Heart right ventricle (tissue), 16 donors: Measurements from ENCODE around the gene LCP1. TPM values are rescaled to one million over a fixed set of nuclear protein-coding genes. Genes with fewer than 3 reads are reported as not detected.
A peak's percentile ranks its signal among the peaks of the same experiment; 100 is the strongest.

Experiments used
- ATAC-seq, 8 donors: fragments of 200-7000 bp; cut with Tn5 transposase; one replicate each; pipeline ENCODE4 v1.9.1; 2020; ENCODE audit warnings: mild to moderate bottlenecking in 8 of 8, moderate library complexity in 8 of 8, moderate number of reproducible peaks in 1 of 8
- DNase-seq, 2 donors: peaks; one replicate each; pipeline ENCODE4 v3.0.0-alpha.2; 2020
- H3K27ac ChIP-seq, 10 donors: fragments of 200-600 bp; sonication (generic) in 2 of 10; one replicate each; pipeline versions ENCODE4 v1.5.0 to v1.8.0; 2020 to 2022; ENCODE audit warnings: mild to moderate bottlenecking in 3 of 10
- H3K27me3 ChIP-seq, 7 donors: fragments of 200-600 bp; one replicate each; pipeline ENCODE4 v1.8.0; 2021 to 2022; ENCODE audit warnings: mild to moderate bottlenecking in 2 of 7
- H3K36me3 ChIP-seq, 9 donors: fragments of 200-600 bp; sonication (generic) in 1 of 9; one replicate each; pipeline versions ENCODE4 v1.5.0 to v1.8.0; 2020 to 2022; ENCODE audit warnings: mild to moderate bottlenecking in 2 of 9
- H3K4me1 ChIP-seq, 9 donors: fragments of 200-600 bp; sonication (generic) in 1 of 9; one replicate each; pipeline versions ENCODE4 v1.5.0 to v1.8.0; 2020 to 2022; ENCODE audit warnings: mild to moderate bottlenecking in 4 of 9
- H3K4me3 ChIP-seq, 10 donors: fragments of 200-600 bp; sonication (generic) in 2 of 10; one replicate each; pipeline versions ENCODE4 v1.5.0 to v1.8.0; 2020 to 2022; ENCODE audit warnings: mild to moderate bottlenecking in 7 of 10, moderate library complexity in 2 of 10
- H3K9me3 ChIP-seq, 11 donors: fragments of 200-600 bp in 10 of 11; sonication (generic) in 2 of 11; one replicate each; pipeline versions ENCODE4 v1.5.0 to v1.8.0; 2013 to 2022; ENCODE audit warnings: mild to moderate bottlenecking in 2 of 11, control low read depth in 1 of 11, moderate library complexity in 1 of 11
- WGBS, 2 donors: extraction: QIAGEN DNeasy Blood & Tissue Kit; methylation state at CpG; one replicate each; pipeline ENCODE4 v1.1.7; 2013; ENCODE audit warnings: inconsistent platforms in 1 of 2; 5-methylcytosine and 5-hydroxymethylcytosine counted together
- intact Hi-C, 10 donors: fragments of 100-400 bp; cut with DNase I; formaldehyde crosslinking; loops; one replicate each; pipeline versions ENCODE4 v1.11.1 to v1.14.2; 2022
- polyA plus RNA-seq, 2 donors: library from polyadenylated mRNA; stranded (reverse); fragments of 200-250 nt; gene quantifications; one replicate each; pipeline ENCODE4 v1.2.3, GENCODE V29; 2013
- total RNA-seq, 10 donors: library from RNA; stranded (reverse); fragmentation: NEBNext Ultra II Directional in 3 of 10; extraction: Animal tissue kit (Norgen Biotek cat#: 25700) in 3 of 10; gene quantifications; one replicate each; pipeline versions ENCODE4 v1.2.1 to v1.2.4, GENCODE V29; 2021 to 2023
- TF ChIP-seq, protein P1 (sequence below), 9 donors: fragments of 200-600 bp; sonication (generic) in 2 of 9; IDR thresholded peaks; one replicate each; pipeline versions ENCODE4 v1.5.0 to v1.8.0; 2021 to 2022; ENCODE audit warnings: antibody characterized with exemption in 9 of 9, mild to moderate bottlenecking in 5 of 9, moderate library complexity in 1 of 9
- donor health status: Arrhythmogenic right ventricular cardiomyopathy.
- donor health status: ischemic (EF 13 %, LVEDD 7.1; RV severe dilation, severe dysfunction).
- donor health status: healthy with polysubstance abuse.
- donor health status: DM: no; HTN: yes; CAD: no.
- donor health status: DM: no; HTN: no; CAD: no.
- donor health status: ischemic (EF 25% LVEDD 6.9; RV normal size, moderate dysfunction).
- donor health status: ischemic (EF 25% LVEDD 5.7; RV mildly dilated, moderate dysfunction).
- donor health status: healthy.
- donor health status: DM: yes; HTN: yes; CAD: no.
- donor health status: Ischemic cardiomyopathy.
- donor health status: ischemic (EF 35%, LVEDD 5.7; RV mildly dilated, moderate dysfunction).
- donor health status: nonischemic (EF 11% LVEDD 7.7; RV severe dilation, severe dysfunction).
- donor health status: DM: yes; HTN: yes; CAD: no.
- donor health status: PGD.
- donor health status: ischemic (EF 29% LVEDD 5.4; RV normal size, mild dysfunction).
- donor health status: nonischemic (EF 23%, LVEDD 6.1; RV moderate dilation, normal function).

LCP1 gene
- total and polyA plus RNA-seq, 12 donors, result 3.2 to 127 (median 8.6) TPM

DNA sequence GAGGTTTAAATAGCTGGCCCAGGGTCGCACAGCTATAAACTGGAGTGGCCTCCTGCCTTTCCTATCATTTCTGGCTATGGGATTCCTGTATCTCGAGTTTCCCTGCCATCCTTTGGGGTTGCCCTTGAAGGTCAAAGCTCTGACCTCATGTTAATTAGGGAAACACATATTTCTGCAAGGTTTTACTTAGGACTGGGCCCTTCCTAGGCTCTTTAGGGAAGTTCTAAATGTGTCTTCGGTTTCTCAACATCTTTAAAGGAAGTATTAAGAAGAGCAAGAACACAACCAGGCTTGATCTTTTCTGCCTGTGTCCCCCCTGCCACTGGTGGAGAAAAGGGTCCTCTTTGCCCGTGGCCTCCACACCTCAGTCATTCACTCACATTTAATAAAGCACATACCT lies 10.8 kb downstream of the LCP1 start:
- TF ChIP-seq, protein P1, sequence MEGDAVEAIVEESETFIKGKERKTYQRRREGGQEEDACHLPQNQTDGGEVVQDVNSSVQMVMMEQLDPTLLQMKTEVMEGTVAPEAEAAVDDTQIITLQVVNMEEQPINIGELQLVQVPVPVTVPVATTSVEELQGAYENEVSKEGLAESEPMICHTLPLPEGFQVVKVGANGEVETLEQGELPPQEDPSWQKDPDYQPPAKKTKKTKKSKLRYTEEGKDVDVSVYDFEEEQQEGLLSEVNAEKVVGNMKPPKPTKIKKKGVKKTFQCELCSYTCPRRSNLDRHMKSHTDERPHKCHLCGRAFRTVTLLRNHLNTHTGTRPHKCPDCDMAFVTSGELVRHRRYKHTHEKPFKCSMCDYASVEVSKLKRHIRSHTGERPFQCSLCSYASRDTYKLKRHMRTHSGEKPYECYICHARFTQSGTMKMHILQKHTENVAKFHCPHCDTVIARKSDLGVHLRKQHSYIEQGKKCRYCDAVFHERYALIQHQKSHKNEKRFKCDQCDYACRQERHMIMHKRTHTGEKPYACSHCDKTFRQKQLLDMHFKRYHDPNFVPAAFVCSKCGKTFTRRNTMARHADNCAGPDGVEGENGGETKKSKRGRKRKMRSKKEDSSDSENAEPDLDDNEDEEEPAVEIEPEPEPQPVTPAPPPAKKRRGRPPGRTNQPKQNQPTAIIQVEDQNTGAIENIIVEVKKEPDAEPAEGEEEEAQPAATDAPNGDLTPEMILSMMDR (IDR thresholded peaks at IDR 0.05), result no peak
- ATAC-seq (peak in 3 of 8 donors; percentile 25 to 51 (median 37)), DNase-seq (no peak)
- H3K27me3 ChIP-seq, result peaks cover 0 to 6% (median 0%) of the 10 kb centered on the region in 7 donors
- peaks cover 0 to 100% (median 12%) of the 10 kb centered on the region in 9 donors for H3K4me1 ChIP-seq
- intact Hi-C loops, result loop anchor here in 1 of 10 donors (10.0 kb wide), 1 partner anchor 124 kb away; no protein-coding TSS in a partner anchor
- peak overlapping the region in 1 of 10 donors; percentile 13 for H3K4me3 ChIP-seq
- 68 to 69% methylated on average over 4 of the region's 4 CpGs for WGBS, 2 donors
- H3K9me3 ChIP-seq, result no peaks in the 10 kb centered on the region
- peaks cover 0 to 9% (median 0%) of the 10 kb centered on the region in 9 donors for H3K36me3 ChIP-seq
- H3K27ac ChIP-seq, result peak overlapping the region in 1 of 10 donors; percentile 88

- Histone ChIP-seq H3K9me3 (no peaks in the 10 kb centered on the region), H3K4me1 (peaks cover 0 to 100% (median 12%) of the 10 kb centered on the region in 9 donors), H3K4me3 (peak overlapping the region in 1 of 10 donors; percentile 13), H3K27ac (peak overlapping the region in 1 of 10 donors; percentile 88), H3K27me3 (peaks cover 0 to 6% (median 0%) of the 10 kb centered on the region in 7 donors), H3K36me3 (peaks cover 0 to 9% (median 0%) of the 10 kb centered on the region in 9 donors)
- DNase-seq (no peak), ATAC-seq (peak in 6 of 8 donors; percentile 23 to 65 (median 55))
- intact Hi-C loops, result loop anchor here in 1 of 10 donors (10.0 kb wide), 1 partner anchor 124 kb away; no protein-coding TSS in a partner anchor
- WGBS, 2 donors, result 24 to 40% methylated on average over 3 of the region's 3 CpGs
- TF ChIP-seq, protein P1 (IDR thresholded peaks at IDR 0.05), result no peak
Measured at GRCh38 chr13:46170687-46171086, 11.3 kb downstream of the LCP1 start.

- Histone ChIP-seq H3K27me3 (peaks cover 0 to 6% (median 2%) of the 10 kb centered on the region in 7 donors), H3K4me1 (peaks cover 0 to 100% (median 12%) of the 10 kb centered on the region in 9 donors), H3K27ac (peak overlapping the region in 1 of 10 donors; percentile 88), H3K9me3 (no peaks in the 10 kb centered on the region), H3K36me3 (peaks cover 0 to 9% (median 0%) of the 10 kb centered on the region in 9 donors), H3K4me3 (peak overlapping the region in 1 of 10 donors; percentile 13)
- TF ChIP-seq, protein P1 (IDR thresholded peaks at IDR 0.05), result no peak
- intact Hi-C loops, result loop anchor here in 1 of 10 donors (10.0 kb wide), 1 partner anchor 125 kb away; no protein-coding TSS in a partner anchor
- ATAC-seq, result no peak
- no peak for DNase-seq
- WGBS, 2 donors, result 66 to 87% methylated on average over 7 of the region's 7 CpGs
Measured at GRCh38 chr13:46170268-46170667, 11.7 kb downstream of the LCP1 start.

DNA sequence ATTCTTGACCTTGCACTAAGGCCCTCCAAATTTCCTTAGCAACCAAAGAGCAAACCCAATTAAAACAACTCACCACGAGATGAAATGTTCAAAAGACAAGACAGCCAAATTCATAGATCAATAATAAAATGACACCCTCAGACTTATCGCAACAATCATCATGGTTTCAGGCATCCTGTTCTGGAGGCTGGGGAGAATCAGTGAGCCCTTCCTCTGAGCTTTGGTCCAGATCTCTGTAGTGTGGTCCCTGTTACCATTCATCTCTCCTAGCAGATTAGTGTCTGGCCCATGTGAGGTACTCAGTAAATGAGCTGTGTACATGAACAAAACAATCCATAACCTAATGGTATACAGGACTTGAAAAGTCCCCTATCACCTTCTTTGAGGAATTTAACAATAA lies 12.2 kb downstream of the LCP1 start:
- no peak for ATAC-seq
- WGBS, 2 donors, result 90 to 95% methylated on average over 2 of the region's 2 CpGs
- Histone ChIP-seq H3K4me3 (no peak overlapping the region), H3K27me3 (peaks cover 0 to 7% (median 3%) of the 10 kb centered on the region in 7 donors), H3K4me1 (peaks cover 0 to 100% (median 12%) of the 10 kb centered on the region in 9 donors), H3K27ac (peak overlapping the region in 1 of 10 donors; percentile 88), H3K9me3 (no peaks in the 10 kb centered on the region), H3K36me3 (peaks cover 0 to 9% (median 0%) of the 10 kb centered on the region in 9 donors)
- intact Hi-C loops, result loop anchor here in 3 of 10 donors (10.0 kb wide), 3 partner anchors 125 to 655 kb away; no protein-coding TSS in a partner anchor
- TF ChIP-seq, protein P1 (IDR thresholded peaks at IDR 0.05), result no peak
- DNase-seq, result no peak
